ENCODE measurements around the gene EYS. TPM values are rescaled to one million over a fixed set of nuclear protein-coding genes. Genes with fewer than 3 reads are reported as not detected.

EYS gene
- total RNA-seq, 1 experiment from 2014 or later = not detected

DNA sequence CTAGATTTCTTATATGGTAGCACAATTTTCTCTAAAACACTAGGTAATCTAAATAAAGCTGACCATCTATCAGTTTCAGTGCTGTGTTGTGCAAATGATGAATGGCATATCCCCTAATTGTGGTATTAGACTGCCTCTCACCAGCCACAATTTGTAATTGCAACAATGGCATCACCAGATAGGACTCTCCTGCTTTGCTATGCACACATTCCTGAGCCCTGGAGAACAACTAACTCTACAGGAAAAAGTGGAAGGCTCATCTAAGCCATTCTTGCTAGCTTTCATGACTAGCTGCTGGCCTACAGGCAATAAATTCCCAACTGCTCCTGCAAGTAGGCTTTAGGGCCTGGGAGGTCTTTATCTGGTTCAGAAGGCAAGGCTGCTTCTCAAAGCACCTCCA lies 974.1 kb downstream of the EYS start:
- Mint-ChIP-seq H3K27me3 (ENCODE audit: low read depth) (no peaks in the 10 kb centered on the region), H3K27ac (no peak overlapping the region), H3K36me3 (ENCODE audit: insufficient read depth in 1 of 3, low read depth in 3 of 3) (peaks cover 0 to 7% (median 5%) of the 10 kb centered on the region in 3 experiments; a peak in 4 of 7 replicates), H3K4me1 (no peaks in the 10 kb centered on the region), H3K9me3 (peaks cover 0 to 11% of the 10 kb centered on the region in 2 experiments; a peak in 4 of 5 replicates), H3K4me3 (no peak overlapping the region)
- H3K27me3 ChIP-seq (ENCODE audit: insufficient read depth, low read length) = no peaks in the 10 kb centered on the region
- no peaks in the 10 kb centered on the region for H3K9me3 ChIP-seq (ENCODE audit: control insufficient read depth, low read depth, low read length)
- no peak overlapping the region for H3K18ac ChIP-seq (ENCODE audit: insufficient read length, low read depth, low read length)
- no peak overlapping the region for H2AFZ ChIP-seq (ENCODE audit: low read length)
- H2BK120ac ChIP-seq (ENCODE audit: low read depth, low read length, poor library complexity, severe bottlenecking) = no peak overlapping the region
- no peak overlapping the region for H3T11ph ChIP-seq (ENCODE audit: low read length)
- no peak for DNase-seq
- no peak overlapping the region for H2BK15ac ChIP-seq (ENCODE audit: low read depth, low read length)
- H3K14ac ChIP-seq (ENCODE audit: insufficient read depth, low read length) = no peak overlapping the region
- no peak overlapping the region for H4K91ac ChIP-seq (ENCODE audit: insufficient read length, low read depth, low read length)
- no peak overlapping the region for H4K5ac ChIP-seq (ENCODE audit: insufficient read length, low read depth, low read length)
- H3K4me2 ChIP-seq (ENCODE audit: insufficient read depth, insufficient read length, low read length) = no peak overlapping the region
- peak; percentile 40; the same call in 2 of the 3 replicates for TF ChIP-seq CTCF (conservative IDR thresholded peaks at IDR 0.05)
- H3K9ac ChIP-seq (ENCODE audit: extremely low read depth, insufficient read length, low read length) = no peak overlapping the region
- no peaks in the 10 kb centered on the region for H3K79me2 ChIP-seq (ENCODE audit: insufficient read depth, low read length)
- H2BK12ac ChIP-seq (ENCODE audit: insufficient read length, low read depth, low read length) = no peak overlapping the region
- H3K4me1 ChIP-seq (ENCODE audit: insufficient read depth, low read length) = no peaks in the 10 kb centered on the region
- H4K8ac ChIP-seq (replicated peaks; ENCODE audit: insufficient read length, low read depth, low read length) = no peak overlapping the region
- H3K27ac ChIP-seq (ENCODE audit: insufficient read length, low read depth, low read length) = no peak overlapping the region
- no peak overlapping the region for H2BK5ac ChIP-seq (ENCODE audit: insufficient read length, low read length)
- H3K23me2 ChIP-seq (ENCODE audit: insufficient read length, low read depth, low read length, poor library complexity, severe bottlenecking) = no peaks in the 10 kb centered on the region
- H3K79me1 ChIP-seq (ENCODE audit: insufficient read depth, low read depth, low read length, poor library complexity, severe bottlenecking) = no peaks in the 10 kb centered on the region
- no peak overlapping the region for H3K56ac ChIP-seq (ENCODE audit: insufficient read length, low read depth, low read length)
- no peak overlapping the region for H2AK5ac ChIP-seq (ENCODE audit: insufficient read length, low read length)
- H4K20me1 ChIP-seq (ENCODE audit: control insufficient read depth, insufficient read depth, insufficient read length) = no peaks in the 10 kb centered on the region
- H3K4ac ChIP-seq (ENCODE audit: low read depth, low read length) = no peak overlapping the region
- H3K23ac ChIP-seq (ENCODE audit: insufficient read length, low read depth, low read length) = no peak overlapping the region
- H2BK20ac ChIP-seq (ENCODE audit: low read depth, low read length, poor library complexity, severe bottlenecking) = no peak overlapping the region
